GM23338 (cell line): Measurements from ENCODE around the gene IMP3.

Source experiments
- CREB1 ChIP-seq: fragments of 250-450 bp; sonication (Bioruptor Pico); IDR thresholded peaks from 2 replicates; pipeline ENCODE4 v1.5.0; 2020; ENCODE audit warnings: low read depth, mild to moderate bottlenecking, moderate library complexity
- CTCF ChIP-seq, 2 experiments: fragments of 200-600 bp in 1 of 2; sonication (generic) in 1 of 2; conservative IDR thresholded peaks; 2 replicates each; pipeline versions ENCODE4 v1.5.1 to v1.6.1; 2016 to 2017; ENCODE audit warnings: antibody characterized with exemption in 2 of 2, low read depth in 2 of 2, mild to moderate bottlenecking in 2 of 2, moderate library complexity in 1 of 2
- EZH2 ChIP-seq: fragments of 200-600 bp; sonication (generic); IDR thresholded peaks from one replicate; pipeline ENCODE4 v1.8.0; 2017; ENCODE audit warnings: antibody characterized with exemption, mild to moderate bottlenecking, low read depth; ENCODE audit not compliant: unreplicated experiment
- EZH2phosphoT487 ChIP-seq: fragments of 200-600 bp; sonication (generic); IDR thresholded peaks from one replicate; pipeline ENCODE4 v1.8.1; 2018; ENCODE audit warnings: antibody characterized with exemption; ENCODE audit not compliant: unreplicated experiment
- JUNB ChIP-seq: IDR thresholded peaks from one replicate; pipeline ENCODE4 v1.6.1; 2016; ENCODE audit warnings: antibody characterized with exemption; ENCODE audit not compliant: unreplicated experiment
- NANOG ChIP-seq: IDR thresholded peaks from 2 replicates; pipeline ENCODE4 v1.6.1; 2016; ENCODE audit warnings: antibody characterized with exemption, borderline replicate concordance
- POLR2AphosphoS5 ChIP-seq: IDR thresholded peaks from 2 replicates; pipeline ENCODE4 v1.6.1; 2016; ENCODE audit warnings: antibody characterized with exemption, low read depth
- ZNF331 ChIP-seq: fragments of 250-450 bp; sonication (Bioruptor Pico); IDR thresholded peaks from 2 replicates; pipeline ENCODE4 v1.5.0; 2020; ENCODE audit warnings: low read depth, mild to moderate bottlenecking, moderate library complexity
- TF ChIP-seq, protein P1 (sequence below): IDR thresholded peaks from 2 replicates; pipeline ENCODE4 v1.6.1; 2016; ENCODE audit warnings: antibody characterized with exemption
- TF ChIP-seq, protein P2 (sequence below): IDR thresholded peaks from one replicate; pipeline ENCODE4 v1.6.1; 2018; ENCODE audit warnings: antibody characterized with exemption; ENCODE audit not compliant: unreplicated experiment

- TF ChIP-seq CTCF (conservative IDR thresholded peaks at IDR 0.05; ENCODE audit: low read depth in 2 of 2) (no peak), JUNB (no peak), EZH2 (no peak), NANOG (no peak), EZH2phosphoT487 (no peak), CREB1 (CRISPR knock-in tag) (no peak), POLR2AphosphoS5 (no peak), ZNF331 (CRISPR knock-in tag) (no peak)
- TF ChIP-seq, protein P1, sequence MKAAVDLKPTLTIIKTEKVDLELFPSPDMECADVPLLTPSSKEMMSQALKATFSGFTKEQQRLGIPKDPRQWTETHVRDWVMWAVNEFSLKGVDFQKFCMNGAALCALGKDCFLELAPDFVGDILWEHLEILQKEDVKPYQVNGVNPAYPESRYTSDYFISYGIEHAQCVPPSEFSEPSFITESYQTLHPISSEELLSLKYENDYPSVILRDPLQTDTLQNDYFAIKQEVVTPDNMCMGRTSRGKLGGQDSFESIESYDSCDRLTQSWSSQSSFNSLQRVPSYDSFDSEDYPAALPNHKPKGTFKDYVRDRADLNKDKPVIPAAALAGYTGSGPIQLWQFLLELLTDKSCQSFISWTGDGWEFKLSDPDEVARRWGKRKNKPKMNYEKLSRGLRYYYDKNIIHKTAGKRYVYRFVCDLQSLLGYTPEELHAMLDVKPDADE, result no peak
- TF ChIP-seq, protein P2, sequence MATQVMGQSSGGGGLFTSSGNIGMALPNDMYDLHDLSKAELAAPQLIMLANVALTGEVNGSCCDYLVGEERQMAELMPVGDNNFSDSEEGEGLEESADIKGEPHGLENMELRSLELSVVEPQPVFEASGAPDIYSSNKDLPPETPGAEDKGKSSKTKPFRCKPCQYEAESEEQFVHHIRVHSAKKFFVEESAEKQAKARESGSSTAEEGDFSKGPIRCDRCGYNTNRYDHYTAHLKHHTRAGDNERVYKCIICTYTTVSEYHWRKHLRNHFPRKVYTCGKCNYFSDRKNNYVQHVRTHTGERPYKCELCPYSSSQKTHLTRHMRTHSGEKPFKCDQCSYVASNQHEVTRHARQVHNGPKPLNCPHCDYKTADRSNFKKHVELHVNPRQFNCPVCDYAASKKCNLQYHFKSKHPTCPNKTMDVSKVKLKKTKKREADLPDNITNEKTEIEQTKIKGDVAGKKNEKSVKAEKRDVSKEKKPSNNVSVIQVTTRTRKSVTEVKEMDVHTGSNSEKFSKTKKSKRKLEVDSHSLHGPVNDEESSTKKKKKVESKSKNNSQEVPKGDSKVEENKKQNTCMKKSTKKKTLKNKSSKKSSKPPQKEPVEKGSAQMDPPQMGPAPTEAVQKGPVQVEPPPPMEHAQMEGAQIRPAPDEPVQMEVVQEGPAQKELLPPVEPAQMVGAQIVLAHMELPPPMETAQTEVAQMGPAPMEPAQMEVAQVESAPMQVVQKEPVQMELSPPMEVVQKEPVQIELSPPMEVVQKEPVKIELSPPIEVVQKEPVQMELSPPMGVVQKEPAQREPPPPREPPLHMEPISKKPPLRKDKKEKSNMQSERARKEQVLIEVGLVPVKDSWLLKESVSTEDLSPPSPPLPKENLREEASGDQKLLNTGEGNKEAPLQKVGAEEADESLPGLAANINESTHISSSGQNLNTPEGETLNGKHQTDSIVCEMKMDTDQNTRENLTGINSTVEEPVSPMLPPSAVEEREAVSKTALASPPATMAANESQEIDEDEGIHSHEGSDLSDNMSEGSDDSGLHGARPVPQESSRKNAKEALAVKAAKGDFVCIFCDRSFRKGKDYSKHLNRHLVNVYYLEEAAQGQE, result no peak
These were observed 31.9 kb upstream of the IMP3 start for GRCh38 chr15:75671730-75672602.
